K562 (cell line): ENCODE data around the gene ALDH9A1. TPM values are rescaled to one million over a fixed set of nuclear protein-coding genes. Genes with fewer than 3 reads are reported as not detected.
A peak's percentile ranks its signal among the peaks of the same experiment; 100 is the strongest.

ENCODE experiments used
- ATAC-seq: fragments of 200-7000 bp; cut with Tn5 transposase; 3 replicates; pipeline ENCODE4 v1.9.1; 2020; ENCODE audit warnings: moderate library complexity
- BruUV-seq: library from RNA; stranded (reverse); fragments of 400-500 nt; replicated peaks from 2 replicates; lab custom pipeline; 2021; lab: Mats Ljungman, UMichigan
- CTCF ChIA-PET: fragments of 300-600 bp; formaldehyde crosslinking; extraction: SDS; loops from one replicate; lab custom pipeline; 2021; ENCODE audit warnings: low intra/inter-chr PET ratio; lab: Yijun Ruan, JAX
- POLR2A ChIA-PET: fragments of 300-600, 350-650 bp; sonication (Branson Sonifier 250); formaldehyde crosslinking; extraction: SDS; loops from one replicate; lab custom pipeline; 2021; ENCODE audit warnings: antibody characterized with exemption, inconsistent platforms; lab: Yijun Ruan, JAX
- DNase-seq, 4 experiments: peaks; one replicate each; pipeline versions ENCODE4 v3.0.0 to v3.0.0-alpha.2; 2011 to 2018; ENCODE audit warnings: low spot score in 3 of 4, mixed read lengths in 3 of 4; ENCODE audit errors: extremely low read depth in 1 of 4
- FAIRE-seq: peaks from 2 replicates; lab custom pipeline; 2011; peaks lifted over from hg19 to GRCh38; lab: Jason Lieb, UNC
- H2AFZ ChIP-seq: 2 replicates; pipeline ENCODE4 v1.6.0; 2011; ENCODE audit warnings: low read depth, low read length, control low read depth, inconsistent platforms
- H3K27ac ChIP-seq: fragments of 200-600 bp; 3 replicates; pipeline ENCODE4 v1.8.0; 2011; ENCODE audit warnings: low read depth, mild to moderate bottlenecking, control low read depth, inconsistent platforms, low read length, moderate library complexity, mixed read lengths; ENCODE audit errors: extremely low read depth
- H3K27me3 ChIP-seq, 2 experiments: fragments of 300-600 bp in 1 of 2; 2 replicates in 1 of 2; 3 replicates in 1 of 2; pipeline versions ENCODE4 v1.6.0 to v1.8.0; 2011; ENCODE audit warnings: inconsistent platforms in 2 of 2, low read length in 2 of 2, mild to moderate bottlenecking in 1 of 2, mixed read lengths in 1 of 2, moderate library complexity in 1 of 2; ENCODE audit not compliant: control insufficient read depth in 2 of 2, insufficient read depth in 2 of 2
- H3K36me3 ChIP-seq: fragments of 300-600 bp; 3 replicates; pipeline ENCODE4 v1.8.0; 2011; ENCODE audit warnings: mild to moderate bottlenecking, low read length, inconsistent platforms; ENCODE audit not compliant: control insufficient read depth, insufficient read depth
- H3K4me1 ChIP-seq, 2 experiments: fragments of 200-600 bp in 1 of 2; replicated peaks in 1 of 2; 2 replicates in 1 of 2; 3 replicates in 1 of 2; pipeline versions ENCODE4 v1.5.1 to v1.8.0; 2011; ENCODE audit warnings: inconsistent platforms in 2 of 2, low read length in 2 of 2, mild to moderate bottlenecking in 1 of 2, mixed read lengths in 1 of 2, moderate library complexity in 1 of 2; ENCODE audit not compliant: control insufficient read depth in 2 of 2, insufficient read depth in 2 of 2
- H3K4me2 ChIP-seq: 2 replicates; pipeline ENCODE4 v1.6.1; 2011; ENCODE audit warnings: low read length, control low read depth, inconsistent platforms, mixed read lengths; ENCODE audit not compliant: insufficient read depth
- H3K4me3 ChIP-seq: fragments of 200-600 bp; sonication (generic), shearing (Covaris generic); 2 replicates; pipeline ENCODE4 v1.5.1; 2016; ENCODE audit warnings: control low read depth, inconsistent platforms
- H3K79me2 ChIP-seq: fragments of 200-600 bp; 3 replicates; pipeline ENCODE4 v1.8.0; 2011; ENCODE audit warnings: low read length, inconsistent platforms; ENCODE audit not compliant: control insufficient read depth, insufficient read depth
- H3K9ac ChIP-seq, 2 experiments: 2 replicates each; pipeline versions ENCODE4 v1.6.0 to v1.6.1; 2011; ENCODE audit warnings: low read depth in 2 of 2, low read length in 2 of 2, control low read depth in 1 of 2, inconsistent platforms in 1 of 2, mild to moderate bottlenecking in 1 of 2, mixed read lengths in 1 of 2; ENCODE audit not compliant: insufficient read depth in 1 of 2
- H3K9me1 ChIP-seq: one replicate; pipeline ENCODE4 v1.6.0; 2011; ENCODE audit warnings: inconsistent platforms, mild to moderate bottlenecking, low read length, moderate library complexity; ENCODE audit not compliant: control insufficient read depth, insufficient read depth
- H3K9me3 ChIP-seq: replicated peaks from 2 replicates; pipeline ENCODE4 v1.5.1; 2011; ENCODE audit warnings: low read depth, low read length, inconsistent platforms; ENCODE audit not compliant: control insufficient read depth, insufficient read depth
- H4K20me1 ChIP-seq: replicated peaks from 2 replicates; pipeline ENCODE4 v1.6.1; 2011; ENCODE audit warnings: low read length, inconsistent platforms, mixed read lengths; ENCODE audit not compliant: control insufficient read depth, insufficient read depth
- ATF1 ChIP-seq, 2 experiments: fragments of 450-650 bp in 1 of 2; IDR thresholded peaks; 2 replicates each; pipeline ENCODE4 v1.6.1; 2016; ENCODE audit warnings: missing compliant biosample characterization in 1 of 2, missing genetic modification characterization in 1 of 2
- EP300 ChIP-seq: IDR thresholded peaks from 2 replicates; pipeline ENCODE4 v1.6.1; 2012; ENCODE audit warnings: low read length, improper control_type of control experiment
- EP400 ChIP-seq: fragments of 450-650 bp; IDR thresholded peaks from 2 replicates; pipeline ENCODE4 v1.6.1; 2017; ENCODE audit warnings: antibody characterized with exemption, mild to moderate bottlenecking, moderate library complexity
- FOSL1 ChIP-seq: fragments of 200-800 bp; sonication (Bioruptor generic); conservative IDR thresholded peaks from 2 replicates; pipeline ENCODE4 v1.6.1; 2016; ENCODE audit warnings: missing genetic modification characterization, missing compliant biosample characterization
- GTF2E2 ChIP-seq: fragments of 200-800 bp; sonication (Bioruptor generic); IDR thresholded peaks from 2 replicates; pipeline ENCODE4 v1.6.1; 2016; ENCODE audit warnings: missing genetic modification characterization, missing compliant biosample characterization
- KAT7 ChIP-seq: sonication (generic); formaldehyde crosslinking; IDR thresholded peaks from 2 replicates; pipeline ENCODE4 v1.8.0; 2022; ENCODE audit warnings: missing genetic modification reagents, mild to moderate bottlenecking, borderline replicate concordance
- NCOA4 ChIP-seq: fragments of 450-650 bp; IDR thresholded peaks from 2 replicates; pipeline ENCODE4 v1.6.1; 2018; ENCODE audit warnings: mild to moderate bottlenecking; ENCODE audit not compliant: partially characterized antibody
- RCOR1 ChIP-seq, 2 experiments: IDR thresholded peaks; 2 replicates each; pipeline ENCODE4 v1.6.1; 2012; ENCODE audit warnings: low read depth in 2 of 2, low read length in 2 of 2, borderline replicate concordance in 1 of 2, improper control_type of control experiment in 1 of 2
- ZC3H8 ChIP-seq: fragments of 450-650 bp; IDR thresholded peaks from 2 replicates; pipeline ENCODE4 v1.6.1; 2017
- whole genome bisulfite sequencing: fragments of 100-300 bp; shearing (Covaris generic); methylation state at CpG from one replicate; pipeline ENCODE4 v1.1.6; 2016; ENCODE audit warnings: low coverage, mixed read lengths; ENCODE audit not compliant: insufficient coverage; ENCODE audit errors: missing lambda C conversion rate; 5-methylcytosine and 5-hydroxymethylcytosine counted together
- in situ Hi-C: fragments of 300-500 bp; cut with MboI; formaldehyde crosslinking; loops from 4 replicates; pipeline ENCODE4 v1.15.0; 2018; ENCODE audit warnings: inconsistent platforms, mixed read lengths
- intact Hi-C: fragments of 100-400 bp; cut with micrococcal nuclease; formaldehyde crosslinking; loops from 2 replicates; pipeline ENCODE4 v1.14.2; 2022
- polyA plus RNA-seq, 8 experiments: library from polyadenylated mRNA; depleted of rRNA in 4 of 8; stranded (reverse) in 5 of 8; unstranded in 3 of 8; fragments of >200 nt; fragmentation: Nextera tagmentation in 2 of 8; fragmentation: Illumina TruSeq in 1 of 8; extraction: Ambion mirVana in 2 of 8; extraction: Trizol in 1 of 8; gene quantifications; 2 replicates each; pipeline versions ENCODE4 v1.2.1 to v1.2.3, GENCODE V29; 2011 to 2014; ENCODE audit warnings: inconsistent platforms in 1 of 8, missing spikeins in 1 of 8
- total RNA-seq, 7 experiments: library from RNA; depleted of rRNA in 6 of 7; stranded (reverse); fragments of >200 nt in 6 of 7; fragmentation: Illumina TruSeq in 2 of 7; extraction: Trizol in 2 of 7; gene quantifications; 2 replicates each; pipeline versions ENCODE4 v1.2.1 to v1.2.3, GENCODE V29; 2011 to 2021; ENCODE audit warnings: low replicate concordance in 1 of 7
- TF ChIP-seq, protein P1 (sequence below), 2 experiments: fragments of 450-650 bp in 1 of 2; sonication (generic) in 1 of 2; formaldehyde crosslinking in 1 of 2; IDR thresholded peaks in 1 of 2; conservative IDR thresholded peaks in 1 of 2; 2 replicates each; pipeline versions ENCODE4 v1.6.1 to v1.8.1; 2016 to 2023; ENCODE audit warnings: mild to moderate bottlenecking in 2 of 2, moderate library complexity in 2 of 2, inconsistent platforms in 1 of 2, missing genetic modification reagents in 1 of 2

ALDH9A1 gene
- total and polyA plus RNA-seq, 9 of the 15 experiments (the other 6 are each of a cell fraction or from before 2014, with no cell fraction given), result 26.5 to 54.3 (median 39.2) TPM

DNA sequence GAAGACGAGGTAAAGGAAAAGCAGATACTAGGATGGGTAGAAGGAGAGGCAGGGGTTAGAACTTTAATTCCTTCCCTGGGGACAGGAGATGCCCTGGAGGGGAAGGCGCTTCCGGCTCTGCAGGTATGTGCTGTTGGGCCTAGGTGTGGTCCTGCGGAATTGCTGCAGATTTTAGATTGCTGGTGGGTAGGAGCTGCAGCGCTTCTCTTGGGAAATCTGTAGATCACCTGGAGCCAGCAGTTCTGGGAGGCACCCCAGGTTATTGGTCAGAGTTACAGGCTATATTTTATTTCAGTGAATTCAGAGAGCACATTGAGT is 66.3 kb downstream of the ALDH9A1 start:
- ATAC-seq (no peak), DNase-seq (no peak), FAIRE-seq (no peak)
- no peaks in the 10 kb centered on the region for H3K27me3 ChIP-seq
- peak overlapping the region; percentile 92 to 95; a peak in 3 of 4 replicates for H3K9ac ChIP-seq
- 6% methylated on average over 5 of the region's 5 CpGs for WGBS
- in situ Hi-C loops (no loop called here), intact Hi-C loops (no loop called here)
- TSS peak; percentile 47 for BruUV-seq
- peaks cover 26% of the 10 kb centered on the region; the same call in 2 of the 3 replicates for H3K79me2 ChIP-seq
- H3K9me1 ChIP-seq, result no peaks in the 10 kb centered on the region
- H3K4me2 ChIP-seq, result peak overlapping the region; percentile 97
- no peaks in the 10 kb centered on the region for H4K20me1 ChIP-seq
- H3K4me3 ChIP-seq, result peak overlapping the region; percentile 74
- peak overlapping the region; percentile 100 for H2AFZ ChIP-seq
- H3K36me3 ChIP-seq, result no peaks in the 10 kb centered on the region; the same call in 2 of the 3 replicates
- H3K27ac ChIP-seq, result peak overlapping the region; percentile 98; the same call in 2 of the 3 replicates
- ChIA-PET CTCF (no interaction called here), POLR2A (interaction anchor here (0.6 to 2.3 kb wide), 6 partner anchors 9 to 66 kb away, joined by 3 to 9 read pairs (median 4); no protein-coding TSS in a partner anchor)
- no peaks in the 10 kb centered on the region for H3K9me3 ChIP-seq
- H3K4me1 ChIP-seq, result peaks cover 13 to 30% of the 10 kb centered on the region in 2 experiments; a peak in 4 of 5 replicates
- TF ChIP-seq ATF1 (CRISPR knock-in tag; IDR thresholded peaks at IDR 0.05) (no peak), ATF1 (tag; IDR thresholded peaks at IDR 0.05) (peak; percentile 24; the same call in 1 of the 2 replicates), GTF2E2 (tag) (no peak), FOSL1 (tag) (peak; percentile 62; the same call in 1 of the 2 replicates), RCOR1 (IDR thresholded peaks at IDR 0.05; ENCODE audit: borderline replicate concordance in 1 of 2, low read depth in 2 of 2, low read length in 2 of 2) (0 out of 4 replicates have a peak, but pooled peaks of 1 of the 2 experiments have one; percentile 8), NCOA4 (peak; percentile 19), EP300 (0 out of 2 replicates have a peak, but pooled peaks have one; percentile 11), KAT7 (no peak), EP400 (peak; percentile 25; the same call in 1 of the 2 replicates), ZC3H8 (peak; percentile 28; the same call in 1 of the 2 replicates)
- TF ChIP-seq, protein P1, sequence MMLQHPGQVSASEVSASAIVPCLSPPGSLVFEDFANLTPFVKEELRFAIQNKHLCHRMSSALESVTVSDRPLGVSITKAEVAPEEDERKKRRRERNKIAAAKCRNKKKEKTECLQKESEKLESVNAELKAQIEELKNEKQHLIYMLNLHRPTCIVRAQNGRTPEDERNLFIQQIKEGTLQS (IDR thresholded peaks at IDR 0.05), result no peak
- TF ChIP-seq, protein P1 (CRISPR knock-in tag; conservative IDR thresholded peaks at IDR 0.05), result 0 out of 2 replicates have a peak, but pooled peaks have one; percentile 8
